Measurements from ENCODE around the gene SMIM14. TPM values are rescaled to one million over a fixed set of nuclear protein-coding genes. Genes with fewer than 3 reads are reported as not detected.
"Not testable (repeated sequence)": the region's sequence is repeated elsewhere in the genome, so short reads cannot be mapped to it uniquely, and the experiment has no call there.

The SMIM14 gene
- total RNA-seq, 1 donor from 2014 or later: 15.7 TPM

DNA sequence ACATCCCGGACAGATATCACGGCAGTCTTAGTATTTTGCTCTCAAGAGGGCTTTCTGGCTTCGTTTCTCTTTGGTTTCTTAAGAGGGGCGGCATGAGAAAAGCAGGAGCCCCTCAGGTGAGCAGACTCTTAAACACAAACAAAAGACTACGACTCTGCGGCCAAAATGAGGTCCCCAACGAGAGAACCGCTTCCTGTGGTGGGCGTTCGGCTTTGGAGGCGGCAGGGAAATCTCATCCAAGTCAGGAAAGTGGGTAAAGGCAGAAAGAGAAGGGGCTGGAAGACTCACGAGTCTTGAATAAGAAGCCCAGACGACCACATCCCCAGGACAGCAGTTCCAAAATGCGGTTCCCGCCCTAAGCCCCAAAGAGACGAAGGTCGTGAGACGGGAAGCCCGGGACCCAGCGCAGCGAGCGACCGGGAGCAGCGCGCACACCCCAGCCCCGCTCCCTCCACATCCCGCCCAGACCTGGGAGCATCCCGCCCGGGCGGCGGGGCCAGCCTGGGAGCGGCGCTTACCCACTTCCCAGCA is 111.8 kb downstream of the SMIM14 start:
- Histone ChIP-seq H3K36me3 (ENCODE audit: control insufficient read depth in 3 of 3, insufficient read depth in 3 of 3, low read length in 3 of 3) (peaks cover 0 to 5% (median under 1%) of the 10 kb centered on the region in 3 donors), H3K4me3 (ENCODE audit: low read length in 3 of 3) (peak overlapping the region; percentile 93 to 98 (median 98)), H3K9ac (ENCODE audit: low read depth in 1 of 3, low read length in 3 of 3) (peak overlapping the region; percentile 86 to 94 (median 90)), H3K27me3 (ENCODE audit: control insufficient read depth in 3 of 3, insufficient read depth in 3 of 3, low read length in 3 of 3) (no peaks in the 10 kb centered on the region), H3K27ac (ENCODE audit: low read depth, low read length) (peak overlapping the region; percentile 90), H3K4me1 (ENCODE audit: control insufficient read depth in 3 of 3, insufficient read depth in 3 of 3, low read length in 3 of 3) (peaks cover 14 to 21% (median 15%) of the 10 kb centered on the region in 3 donors), H3K9me3 (ENCODE audit: control insufficient read depth in 3 of 3, low read length in 3 of 3) (no peaks in the 10 kb centered on the region)

DNA sequence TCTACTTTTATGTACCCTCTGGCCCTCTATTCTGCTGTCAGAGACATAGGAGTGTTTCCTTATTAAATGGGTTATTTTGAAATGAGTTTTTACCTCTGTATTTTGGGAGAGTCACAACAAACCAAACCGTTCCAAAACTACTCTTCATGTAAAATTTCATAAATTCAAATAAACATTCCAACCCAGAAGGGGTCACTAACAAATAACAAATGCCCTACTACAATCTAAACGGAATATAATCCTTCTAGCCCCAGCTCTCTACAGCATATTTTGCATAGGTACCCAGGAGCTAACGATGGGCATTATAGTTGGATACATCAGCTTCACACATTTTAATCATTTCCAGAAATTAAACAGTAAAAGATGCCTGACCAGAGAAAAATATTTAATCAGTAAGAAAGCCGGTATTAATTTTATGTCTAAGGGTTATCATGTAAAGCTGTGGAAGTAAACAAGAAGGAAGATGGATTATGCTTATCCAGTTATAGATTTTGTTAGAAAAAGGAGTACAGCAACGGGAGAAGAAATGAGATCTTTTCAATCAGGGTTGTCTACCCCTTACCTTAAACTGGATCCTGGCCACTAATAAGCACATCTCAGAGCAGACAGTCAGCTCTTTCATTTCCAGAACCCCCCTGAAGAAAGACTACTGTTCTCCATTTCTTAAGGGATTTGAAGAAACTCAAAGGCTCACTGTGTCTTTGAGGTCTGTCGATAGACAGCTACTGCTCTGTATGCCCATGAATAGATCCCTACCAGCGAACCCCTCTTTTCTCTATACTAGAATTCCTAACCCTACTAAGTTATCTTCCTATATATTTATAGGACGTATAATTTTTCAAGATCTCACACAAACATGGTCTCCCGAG is 112.6 kb downstream of the SMIM14 start:
- H3K9me3 ChIP-seq (ENCODE audit: control insufficient read depth in 3 of 3, low read length in 3 of 3): no peaks in the 10 kb centered on the region
- H3K4me1 ChIP-seq (ENCODE audit: control insufficient read depth in 3 of 3, insufficient read depth in 3 of 3, low read length in 3 of 3): peaks cover 14 to 21% (median 15%) of the 10 kb centered on the region in 3 donors
- no peaks in the 10 kb centered on the region for H3K27me3 ChIP-seq (ENCODE audit: control insufficient read depth in 3 of 3, insufficient read depth in 3 of 3, low read length in 3 of 3)
- peak overlapping the region; percentile 90 for H3K27ac ChIP-seq (ENCODE audit: low read depth, low read length)
- H3K36me3 ChIP-seq (ENCODE audit: control insufficient read depth in 3 of 3, insufficient read depth in 3 of 3, low read length in 3 of 3): peaks cover 0 to 5% (median 0%) of the 10 kb centered on the region in 3 donors
- peak overlapping the region; percentile 86 to 94 (median 90) for H3K9ac ChIP-seq (ENCODE audit: low read depth in 1 of 3, low read length in 3 of 3)
- H3K4me3 ChIP-seq (ENCODE audit: low read length in 3 of 3): peak overlapping the region; percentile 93 to 98 (median 98)

DNA sequence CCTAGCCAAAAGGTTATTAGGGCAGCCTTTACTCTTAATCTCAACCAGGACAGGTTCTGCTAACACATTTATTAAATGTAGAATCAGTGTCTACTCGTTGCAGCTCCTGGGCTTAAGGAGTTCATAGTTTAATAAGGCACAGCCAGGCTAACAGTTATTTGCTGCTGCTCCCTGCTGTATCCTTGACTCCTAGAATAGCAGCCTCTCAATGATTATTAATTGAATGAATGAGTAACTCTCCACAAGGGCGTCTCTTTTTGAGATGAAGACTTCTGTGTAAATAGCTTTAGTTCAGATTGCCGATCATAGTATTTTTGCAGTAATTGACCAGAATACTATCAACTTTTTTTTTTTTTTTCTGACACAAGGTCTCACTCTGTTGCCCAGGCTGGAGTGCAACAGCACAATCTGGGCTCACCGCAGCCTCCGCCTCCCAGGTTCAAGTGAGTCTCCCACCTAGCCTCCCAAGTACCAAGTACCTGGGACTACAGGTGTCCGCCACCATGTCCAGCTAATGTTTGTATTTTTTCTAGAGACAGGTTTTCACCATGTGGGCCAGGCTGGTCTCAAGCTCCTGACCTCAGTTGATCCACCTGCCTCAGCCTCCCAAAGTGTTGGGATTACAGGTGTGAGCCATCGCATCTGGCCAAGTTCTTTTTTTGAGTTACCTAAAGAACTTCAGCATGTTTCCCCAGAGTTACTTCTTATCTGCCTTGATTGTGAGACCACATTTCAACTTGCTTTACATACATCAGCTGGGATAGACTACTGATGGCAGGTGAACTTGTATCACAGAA is 114.3 kb downstream of the SMIM14 start:
- H3K27ac ChIP-seq (ENCODE audit: low read depth, low read length): no peak overlapping the region
- peaks cover 0 to 1% (median 0%) of the 10 kb centered on the region in 3 donors for H3K36me3 ChIP-seq (ENCODE audit: control insufficient read depth in 3 of 3, insufficient read depth in 3 of 3, low read length in 3 of 3)
- H3K27me3 ChIP-seq (ENCODE audit: control insufficient read depth in 3 of 3, insufficient read depth in 3 of 3, low read length in 3 of 3): no peaks in the 10 kb centered on the region
- no peaks in the 10 kb centered on the region for H3K9me3 ChIP-seq (ENCODE audit: control insufficient read depth in 3 of 3, low read length in 3 of 3)
- H3K4me3 ChIP-seq (ENCODE audit: low read length in 3 of 3): no peak overlapping the region
- peak overlapping the region in 1 of 3 donors; percentile 10 for H3K9ac ChIP-seq (ENCODE audit: low read depth in 1 of 3, low read length in 3 of 3)
- H3K4me1 ChIP-seq (ENCODE audit: control insufficient read depth in 3 of 3, insufficient read depth in 3 of 3, low read length in 3 of 3): peaks cover 14 to 21% (median 15%) of the 10 kb centered on the region in 3 donors

DNA sequence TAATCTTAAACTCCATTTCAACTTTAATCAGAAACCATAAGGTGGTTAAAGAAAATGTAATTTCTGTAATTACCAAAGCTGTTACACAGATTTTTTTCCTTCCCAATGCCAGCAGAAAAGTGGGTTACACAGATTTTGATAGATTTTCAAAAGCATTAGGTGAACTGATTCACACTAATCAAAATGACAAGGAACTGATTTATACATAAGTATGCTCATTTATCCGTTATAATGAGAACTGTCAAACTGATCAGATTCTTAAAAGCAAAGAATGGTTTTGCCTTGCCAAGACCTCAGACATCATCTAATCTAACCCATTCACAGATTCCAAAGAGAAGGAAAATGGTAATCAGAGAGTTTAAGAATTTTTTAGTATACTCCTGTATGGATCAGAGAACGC is 116.6 kb downstream of the SMIM14 start:
- H3K9me3 ChIP-seq (ENCODE audit: control insufficient read depth in 3 of 3, low read length in 3 of 3): no peaks in the 10 kb centered on the region
- peak overlapping the region in 1 of 3 donors; percentile 17 for H3K9ac ChIP-seq (ENCODE audit: low read depth in 1 of 3, low read length in 3 of 3)
- no peak overlapping the region for H3K27ac ChIP-seq (ENCODE audit: low read depth, low read length)
- no peak overlapping the region for H3K4me3 ChIP-seq (ENCODE audit: low read length in 3 of 3)
- peaks cover 0 to 5% (median 5%) of the 10 kb centered on the region in 3 donors for H3K36me3 ChIP-seq (ENCODE audit: control insufficient read depth in 3 of 3, insufficient read depth in 3 of 3, low read length in 3 of 3)
- H3K27me3 ChIP-seq (ENCODE audit: control insufficient read depth in 3 of 3, insufficient read depth in 3 of 3, low read length in 3 of 3): no peaks in the 10 kb centered on the region
- peaks cover 7 to 10% (median 8%) of the 10 kb centered on the region in 3 donors for H3K4me1 ChIP-seq (ENCODE audit: control insufficient read depth in 3 of 3, insufficient read depth in 3 of 3, low read length in 3 of 3)

GRCh38 chr4:39521253-39521919 is 117.3 kb downstream of the SMIM14 start:
- no peak overlapping the region for H3K4me3 ChIP-seq (ENCODE audit: low read length in 3 of 3)
- H3K27me3 ChIP-seq (ENCODE audit: control insufficient read depth in 3 of 3, insufficient read depth in 3 of 3, low read length in 3 of 3): no peaks in the 10 kb centered on the region
- H3K4me1 ChIP-seq (ENCODE audit: control insufficient read depth in 3 of 3, insufficient read depth in 3 of 3, low read length in 3 of 3): peaks cover 3 to 7% (median 4%) of the 10 kb centered on the region in 3 donors
- peak overlapping the region in 1 of 3 donors; percentile 17 for H3K9ac ChIP-seq (ENCODE audit: low read depth in 1 of 3, low read length in 3 of 3)
- H3K36me3 ChIP-seq (ENCODE audit: control insufficient read depth in 3 of 3, insufficient read depth in 3 of 3, low read length in 3 of 3): peaks cover 0 to 5% (median 5%) of the 10 kb centered on the region in 3 donors
- H3K27ac ChIP-seq (ENCODE audit: low read depth, low read length): no peak overlapping the region
- no peaks in the 10 kb centered on the region for H3K9me3 ChIP-seq (ENCODE audit: control insufficient read depth in 3 of 3, low read length in 3 of 3)

DNA sequence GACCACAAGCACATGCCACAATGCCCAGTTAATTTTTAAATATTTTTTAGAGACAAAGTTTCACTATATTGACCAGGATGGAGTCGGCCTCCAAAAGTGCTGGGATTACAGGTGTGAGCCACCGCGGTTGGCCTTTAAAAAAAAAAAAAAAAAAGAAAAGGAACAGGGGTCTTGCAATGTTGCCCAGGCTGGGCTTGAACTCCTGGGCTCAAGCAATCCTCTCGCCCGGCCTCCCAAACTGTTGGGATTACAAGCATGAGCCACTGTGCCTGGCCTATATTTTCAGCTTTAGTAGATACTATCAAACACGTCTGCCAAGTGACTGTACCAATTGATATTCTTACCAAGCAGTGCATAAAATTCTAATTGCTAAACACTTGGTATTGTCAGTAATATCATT is 120.2 kb downstream of the SMIM14 start:
- Histone ChIP-seq H3K9me3 (ENCODE audit: control insufficient read depth in 3 of 3, low read length in 3 of 3) (no peaks in the 10 kb centered on the region), H3K4me3 (ENCODE audit: low read length in 3 of 3) (no peak overlapping the region), H3K27me3 (ENCODE audit: control insufficient read depth in 3 of 3, insufficient read depth in 3 of 3, low read length in 3 of 3) (no peaks in the 10 kb centered on the region), H3K36me3 (ENCODE audit: control insufficient read depth in 3 of 3, insufficient read depth in 3 of 3, low read length in 3 of 3) (peaks cover 0 to 7% (median 5%) of the 10 kb centered on the region in 3 donors), H3K4me1 (ENCODE audit: control insufficient read depth in 3 of 3, insufficient read depth in 3 of 3, low read length in 3 of 3) (no peaks in the 10 kb centered on the region), H3K9ac (ENCODE audit: low read depth in 1 of 3, low read length in 3 of 3) (no peak overlapping the region), H3K27ac (ENCODE audit: low read depth, low read length) (no peak overlapping the region)

GRCh38 chr4:39516407-39516966 is 122.2 kb downstream of the SMIM14 start:
- H3K9ac ChIP-seq (ENCODE audit: low read depth in 1 of 3, low read length in 3 of 3): no peak overlapping the region
- no peaks in the 10 kb centered on the region for H3K9me3 ChIP-seq (ENCODE audit: control insufficient read depth in 3 of 3, low read length in 3 of 3)
- H3K4me3 ChIP-seq (ENCODE audit: low read length in 3 of 3): no peak overlapping the region
- no peak overlapping the region for H3K27ac ChIP-seq (ENCODE audit: low read depth, low read length)
- H3K36me3 ChIP-seq (ENCODE audit: control insufficient read depth in 3 of 3, insufficient read depth in 3 of 3, low read length in 3 of 3): peaks cover 2 to 16% (median 5%) of the 10 kb centered on the region in 3 donors
- H3K27me3 ChIP-seq (ENCODE audit: control insufficient read depth in 3 of 3, insufficient read depth in 3 of 3, low read length in 3 of 3): no peaks in the 10 kb centered on the region
- H3K4me1 ChIP-seq (ENCODE audit: control insufficient read depth in 3 of 3, insufficient read depth in 3 of 3, low read length in 3 of 3): no peaks in the 10 kb centered on the region

DNA sequence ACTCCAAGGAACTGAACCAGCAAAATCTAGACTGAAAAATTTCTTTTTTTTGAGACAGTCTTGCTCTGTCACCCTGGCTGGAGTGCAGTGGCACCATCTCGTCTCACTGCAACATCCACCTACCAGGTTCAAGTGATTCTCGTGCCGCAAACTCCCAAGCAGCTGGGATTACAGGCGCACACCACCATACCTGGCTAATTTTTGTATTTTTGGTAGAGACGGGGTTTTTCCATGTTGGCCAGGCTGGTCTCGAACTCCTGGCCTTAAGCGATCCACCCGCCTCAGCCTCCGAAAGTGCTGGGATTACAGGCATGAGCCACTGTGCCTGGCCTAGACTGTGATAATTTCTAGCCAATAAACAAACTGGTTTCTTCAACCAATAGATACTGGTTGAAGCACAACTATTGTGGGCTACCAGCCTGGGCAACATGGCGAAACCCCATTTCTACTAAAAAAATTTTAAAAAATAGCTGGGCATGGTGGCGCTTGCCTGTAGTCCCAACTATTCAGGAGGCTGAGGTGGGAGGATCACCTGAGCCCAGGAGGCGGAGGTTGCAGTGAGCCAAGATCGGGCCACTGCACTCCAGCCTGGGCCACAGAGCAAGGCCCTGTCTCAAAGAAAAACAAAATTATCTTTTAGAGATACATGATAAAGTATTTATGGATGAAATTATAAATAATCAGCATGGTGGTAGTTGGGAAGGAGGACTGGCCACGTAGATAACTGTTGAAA is 122.8 kb downstream of the SMIM14 start:
- peaks cover 2 to 16% (median 5%) of the 10 kb centered on the region in 3 donors for H3K36me3 ChIP-seq (ENCODE audit: control insufficient read depth in 3 of 3, insufficient read depth in 3 of 3, low read length in 3 of 3)
- H3K4me1 ChIP-seq (ENCODE audit: control insufficient read depth in 3 of 3, insufficient read depth in 3 of 3, low read length in 3 of 3); H3K9me3 ChIP-seq (ENCODE audit: control insufficient read depth in 3 of 3, low read length in 3 of 3); H3K27me3 ChIP-seq (ENCODE audit: control insufficient read depth in 3 of 3, insufficient read depth in 3 of 3, low read length in 3 of 3); H3K4me3 ChIP-seq (ENCODE audit: low read length in 3 of 3); H3K9ac ChIP-seq (ENCODE audit: low read depth in 1 of 3, low read length in 3 of 3); H3K27ac ChIP-seq (ENCODE audit: low read depth, low read length): not testable (repeated sequence)
